HepG2 (cell line): ENCODE measurements around the gene RBM6. TPM values are rescaled to one million over a fixed set of nuclear protein-coding genes. Genes with fewer than 3 reads are reported as not detected.
A peak's percentile ranks its signal among the peaks of the same experiment; 100 is the strongest.

Experiments
- GATA4 ChIP-seq: sonication (generic); IDR thresholded peaks from 2 replicates; pipeline ENCODE4 v1.6.1; 2016; ENCODE audit warnings: antibody characterized with exemption, low read depth, borderline replicate concordance
- GTF2F1 ChIP-seq: fragments of 150-350 bp; IDR thresholded peaks from 2 replicates; pipeline ENCODE4 v1.6.1; 2014; ENCODE audit warnings: low read length
- HOXA9 ChIP-seq: sonication (generic); formaldehyde crosslinking; IDR thresholded peaks from 2 replicates; pipeline ENCODE4 v1.8.1; 2022; ENCODE audit warnings: missing genetic modification reagents, mild to moderate bottlenecking, moderate library complexity, borderline replicate concordance
- KAT8 ChIP-seq: IDR thresholded peaks from 2 replicates; pipeline ENCODE4 v1.6.1; 2016; ENCODE audit warnings: missing genetic modification reagents, missing compliant biosample characterization
- RERE ChIP-seq: IDR thresholded peaks from 2 replicates; pipeline ENCODE4 v1.6.1; 2016; ENCODE audit warnings: low read depth, missing genetic modification reagents, missing compliant biosample characterization
- SIX4 ChIP-seq: sonication (generic); formaldehyde crosslinking; IDR thresholded peaks from 2 replicates; pipeline ENCODE4 v1.4.0; 2020; ENCODE audit warnings: missing genetic modification reagents
- SMARCE1 ChIP-seq: fragments of 450-650 bp; IDR thresholded peaks from 2 replicates; pipeline ENCODE4 v1.6.1; 2017; ENCODE audit warnings: borderline replicate concordance
- ZNF503 ChIP-seq: sonication (generic); formaldehyde crosslinking; IDR thresholded peaks from 2 replicates; pipeline ENCODE4 v1.4.0; 2020; ENCODE audit warnings: missing genetic modification reagents
- ZNF572 ChIP-seq: sonication (generic); formaldehyde crosslinking; IDR thresholded peaks from 2 replicates; pipeline ENCODE4 v1.5.1; 2020; ENCODE audit warnings: mild to moderate bottlenecking, missing genetic modification reagents
- ZNF704 ChIP-seq: sonication (generic); formaldehyde crosslinking; IDR thresholded peaks from 2 replicates; pipeline ENCODE4 v1.8.1; 2023; ENCODE audit warnings: mild to moderate bottlenecking, inconsistent platforms, moderate library complexity, missing genetic modification reagents, borderline replicate concordance
- ZNF740 ChIP-seq: sonication (generic); formaldehyde crosslinking; IDR thresholded peaks from 2 replicates; pipeline ENCODE4 v1.4.0; 2020; ENCODE audit warnings: missing genetic modification reagents
- ZZZ3 ChIP-seq: sonication (generic); formaldehyde crosslinking; IDR thresholded peaks from 2 replicates; pipeline ENCODE4 v1.4.0; 2020; ENCODE audit warnings: missing genetic modification reagents, mild to moderate bottlenecking, borderline replicate concordance
- polyA plus RNA-seq, 8 experiments: library from polyadenylated mRNA; depleted of rRNA in 3 of 8; stranded (reverse) in 7 of 8; unstranded in 1 of 8; fragments of >200 nt; fragmentation: Illumina TruSeq in 4 of 8; extraction: Trizol in 4 of 8; gene quantifications; 2 replicates each; pipeline versions ENCODE4 v1.2.1 to v1.2.3, GENCODE V29; 2011 to 2016; ENCODE audit warnings: low read depth in 4 of 8, missing spikeins in 1 of 8, mixed read lengths in 1 of 8; ENCODE audit not compliant: insufficient read depth in 1 of 8
- total RNA-seq, 5 experiments: library from RNA; depleted of rRNA; stranded (reverse); fragments of >200 nt; fragmentation: Illumina TruSeq; extraction: Trizol; gene quantifications; 2 replicates each; pipeline ENCODE4 v1.2.3, GENCODE V29; 2016; ENCODE audit warnings: low read depth in 1 of 5
- TF ChIP-seq, protein P1 (sequence below): IDR thresholded peaks from 2 replicates; pipeline ENCODE4 v1.6.1; 2016; ENCODE audit warnings: missing compliant biosample characterization, missing genetic modification reagents, borderline replicate concordance
- TF ChIP-seq, protein P2 (sequence below): fragments of 450-650 bp; IDR thresholded peaks from 2 replicates; pipeline ENCODE4 v1.6.1; 2017
- TF ChIP-seq, protein P3 (sequence below): sonication (generic); formaldehyde crosslinking; IDR thresholded peaks from 2 replicates; pipeline ENCODE4 v1.5.0; 2020; ENCODE audit warnings: missing genetic modification reagents

RBM6 gene
- total and polyA plus RNA-seq, 2 of the 13 experiments (the other 11 are each of a cell fraction or from before 2014, with no cell fraction given): 72.7 to 86.1 TPM

DNA sequence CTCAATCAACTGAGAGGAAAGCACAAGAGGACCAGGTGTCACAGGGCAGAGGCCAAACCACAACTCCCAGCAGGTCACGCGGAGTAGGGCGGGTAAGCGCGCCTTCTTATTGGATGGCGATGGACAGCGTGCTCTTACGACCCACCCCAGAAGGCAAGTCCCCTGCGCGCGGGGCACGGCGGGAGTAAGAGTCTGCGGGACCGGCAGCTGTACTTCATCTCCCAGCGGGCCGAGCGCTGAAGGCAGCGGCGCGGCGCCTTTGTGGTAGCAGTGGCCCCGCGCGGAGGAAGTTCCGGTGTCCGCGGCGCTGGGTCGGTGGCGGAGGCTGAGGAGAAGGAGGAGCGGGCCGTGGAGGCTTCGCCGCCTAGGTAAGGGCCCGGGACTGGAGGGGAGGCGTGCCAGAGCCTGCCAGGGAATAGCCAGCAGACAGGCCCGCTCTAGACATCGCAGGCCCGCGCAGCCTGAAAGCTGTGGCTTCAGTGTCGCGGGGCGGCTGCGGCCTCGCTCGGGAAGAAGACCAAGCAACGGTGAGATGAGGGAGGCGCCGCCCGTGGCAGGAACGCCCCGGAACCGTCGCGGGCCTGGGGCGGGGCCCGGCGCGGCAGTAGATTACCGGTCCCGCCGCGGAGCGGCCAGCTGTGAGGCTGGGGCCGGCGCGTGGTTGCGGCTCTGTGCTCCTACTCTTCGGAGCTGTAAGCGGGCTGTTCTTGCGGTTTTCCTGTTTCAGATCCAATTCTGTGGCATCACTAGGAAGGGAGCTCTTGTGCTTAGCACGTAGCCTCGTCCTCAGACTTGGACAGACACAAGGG, at the start of gene RBM6 (continued):
- TF ChIP-seq, protein P1, sequence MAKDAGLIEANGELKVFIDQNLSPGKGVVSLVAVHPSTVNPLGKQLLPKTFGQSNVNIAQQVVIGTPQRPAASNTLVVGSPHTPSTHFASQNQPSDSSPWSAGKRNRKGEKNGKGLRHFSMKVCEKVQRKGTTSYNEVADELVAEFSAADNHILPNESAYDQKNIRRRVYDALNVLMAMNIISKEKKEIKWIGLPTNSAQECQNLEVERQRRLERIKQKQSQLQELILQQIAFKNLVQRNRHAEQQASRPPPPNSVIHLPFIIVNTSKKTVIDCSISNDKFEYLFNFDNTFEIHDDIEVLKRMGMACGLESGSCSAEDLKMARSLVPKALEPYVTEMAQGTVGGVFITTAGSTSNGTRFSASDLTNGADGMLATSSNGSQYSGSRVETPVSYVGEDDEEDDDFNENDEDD (CRISPR knock-in tag): peak; percentile 51; the same call in 1 of the 2 replicates
- peak; percentile 92; the same call in 1 of the 2 replicates for TF ChIP-seq ZNF704
- peak; percentile 25; the same call in 1 of the 2 replicates for TF ChIP-seq RERE
- 0 out of 2 replicates have a peak, but pooled peaks have one; percentile 35 for TF ChIP-seq SIX4 (CRISPR knock-in tag)
- TF ChIP-seq ZNF572: no peak
- peak; percentile 95 for TF ChIP-seq KAT8 (CRISPR knock-in tag)
- TF ChIP-seq ZNF503: peak; percentile 70
- no peak for TF ChIP-seq ZZZ3 (CRISPR knock-in tag)
- TF ChIP-seq, protein P2, sequence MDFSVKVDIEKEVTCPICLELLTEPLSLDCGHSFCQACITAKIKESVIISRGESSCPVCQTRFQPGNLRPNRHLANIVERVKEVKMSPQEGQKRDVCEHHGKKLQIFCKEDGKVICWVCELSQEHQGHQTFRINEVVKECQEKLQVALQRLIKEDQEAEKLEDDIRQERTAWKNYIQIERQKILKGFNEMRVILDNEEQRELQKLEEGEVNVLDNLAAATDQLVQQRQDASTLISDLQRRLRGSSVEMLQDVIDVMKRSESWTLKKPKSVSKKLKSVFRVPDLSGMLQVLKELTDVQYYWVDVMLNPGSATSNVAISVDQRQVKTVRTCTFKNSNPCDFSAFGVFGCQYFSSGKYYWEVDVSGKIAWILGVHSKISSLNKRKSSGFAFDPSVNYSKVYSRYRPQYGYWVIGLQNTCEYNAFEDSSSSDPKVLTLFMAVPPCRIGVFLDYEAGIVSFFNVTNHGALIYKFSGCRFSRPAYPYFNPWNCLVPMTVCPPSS: no peak
- TF ChIP-seq SMARCE1: no peak
- TF ChIP-seq, protein P3, sequence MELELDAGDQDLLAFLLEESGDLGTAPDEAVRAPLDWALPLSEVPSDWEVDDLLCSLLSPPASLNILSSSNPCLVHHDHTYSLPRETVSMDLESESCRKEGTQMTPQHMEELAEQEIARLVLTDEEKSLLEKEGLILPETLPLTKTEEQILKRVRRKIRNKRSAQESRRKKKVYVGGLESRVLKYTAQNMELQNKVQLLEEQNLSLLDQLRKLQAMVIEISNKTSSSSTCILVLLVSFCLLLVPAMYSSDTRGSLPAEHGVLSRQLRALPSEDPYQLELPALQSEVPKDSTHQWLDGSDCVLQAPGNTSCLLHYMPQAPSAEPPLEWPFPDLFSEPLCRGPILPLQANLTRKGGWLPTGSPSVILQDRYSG (CRISPR knock-in tag): peak; percentile 43; the same call in 1 of the 2 replicates
- TF ChIP-seq GATA4: no peak
- TF ChIP-seq ZNF740 (CRISPR knock-in tag): peak; percentile 66; the same call in 1 of the 2 replicates
- 0 out of 2 replicates have a peak, but pooled peaks have one; percentile 49 for TF ChIP-seq HOXA9 (CRISPR knock-in tag)
- TF ChIP-seq GTF2F1: no peak
